Skeletal muscle cell (primary cell): Measurements from ENCODE around the gene WWOX.

Experiments used
- DNase-seq: peaks from one replicate; pipeline ENCODE4 v3.0.0-alpha.2; 2010; ENCODE audit warnings: low read depth
- H3K4me3 ChIP-seq: 2 replicates; pipeline ENCODE4 v1.5.1; 2011; ENCODE audit warnings: low read depth, mild to moderate bottlenecking, control low read depth, low read length, moderate library complexity

Gene WWOX

GRCh38 chr16:78633551-78633950, 534.1 kb downstream of the WWOX start:
- no peak overlapping the region for H3K4me3 ChIP-seq
- DNase-seq, result no peak

DNA sequence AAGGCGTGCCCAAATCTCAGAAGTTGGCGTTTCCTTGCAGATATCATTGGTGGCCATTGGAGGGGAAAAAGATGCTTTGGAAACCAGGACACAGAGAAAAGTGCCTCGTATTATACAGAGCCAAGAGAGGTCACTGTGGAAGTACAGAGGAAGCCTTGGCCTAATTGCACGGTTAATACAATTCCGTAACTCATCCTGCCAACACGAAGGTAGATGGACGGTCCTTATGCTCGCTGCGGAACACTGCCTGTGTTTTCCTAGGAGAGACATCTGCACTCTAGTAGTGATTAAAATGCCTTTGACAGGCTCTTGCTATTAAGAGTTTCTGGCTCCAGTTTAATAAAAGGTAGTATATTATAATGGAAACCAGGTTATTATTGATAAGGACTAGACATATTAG, 536.4 kb downstream of the WWOX start:
- DNase-seq, result no peak
- H3K4me3 ChIP-seq, result no peak overlapping the region

GRCh38 chr16:78638371-78638770, 538.9 kb downstream of the WWOX start:
- DNase-seq, result no peak
- H3K4me3 ChIP-seq, result no peak overlapping the region

DNA sequence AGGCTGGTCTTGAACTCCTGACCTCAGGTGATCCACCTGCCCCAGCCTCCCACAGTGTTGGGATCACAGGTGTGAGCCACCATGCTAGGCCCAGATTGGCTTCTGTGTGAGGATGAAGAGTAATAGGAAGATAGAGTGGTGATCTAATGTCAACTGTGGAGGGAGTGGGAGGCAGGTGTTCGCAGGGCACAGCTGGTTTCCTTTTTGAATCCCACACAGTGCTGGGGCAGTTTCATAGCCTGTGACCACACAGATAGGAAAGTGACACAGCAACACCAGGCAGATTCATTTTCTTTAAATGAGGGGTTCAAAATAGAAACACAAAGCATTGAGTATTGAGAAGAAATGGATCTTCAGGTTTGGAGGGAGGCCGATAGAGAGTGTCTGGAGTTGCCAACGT, 540.3 kb downstream of the WWOX start:
- no peak for DNase-seq
- no peak overlapping the region for H3K4me3 ChIP-seq

- H3K4me3 ChIP-seq, result no peak overlapping the region
- DNase-seq, result no peak
Observed at GRCh38 chr16:78640886-78641285, 541.4 kb downstream of the WWOX start.

- no peak for DNase-seq
- no peak overlapping the region for H3K4me3 ChIP-seq
Observed at GRCh38 chr16:78641433-78641832, 542.0 kb downstream of the WWOX start.

- H3K4me3 ChIP-seq, result no peak overlapping the region
- DNase-seq, result no peak
Observed at GRCh38 chr16:78642621-78643285, 543.3 kb downstream of the WWOX start.

- no peak overlapping the region for H3K4me3 ChIP-seq
- DNase-seq, result no peak
Observed at GRCh38 chr16:78645657-78646056, 546.2 kb downstream of the WWOX start.

- DNase-seq, result no peak
- no peak overlapping the region for H3K4me3 ChIP-seq
Observed at GRCh38 chr16:78647019-78647418, 547.6 kb downstream of the WWOX start.

GRCh38 chr16:78647491-78647890, 548.0 kb downstream of the WWOX start:
- no peak for DNase-seq
- H3K4me3 ChIP-seq, result no peak overlapping the region

DNA sequence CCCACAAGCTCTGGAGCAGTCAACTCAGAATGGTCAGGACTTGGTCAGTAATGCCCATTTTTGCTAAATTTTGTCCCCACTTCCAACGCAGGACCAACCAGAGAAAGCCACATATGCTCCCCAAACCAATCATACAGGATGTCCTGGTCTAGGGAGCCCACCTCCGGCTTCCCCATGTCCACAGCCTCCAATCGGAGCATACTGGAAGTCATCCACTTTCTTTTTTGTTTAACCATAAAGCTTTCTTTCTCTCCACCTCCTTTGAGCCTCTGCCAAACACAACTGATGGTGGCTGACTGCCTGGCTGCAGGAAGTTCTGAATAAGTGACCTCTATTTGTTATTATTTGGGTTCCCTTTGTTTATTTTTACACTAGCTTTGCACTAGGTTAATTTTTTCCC, 549.1 kb downstream of the WWOX start:
- no peak for DNase-seq
- no peak overlapping the region for H3K4me3 ChIP-seq

- no peak overlapping the region for H3K4me3 ChIP-seq
- no peak for DNase-seq
Observed at GRCh38 chr16:78650339-78651074, 551.1 kb downstream of the WWOX start.

DNA sequence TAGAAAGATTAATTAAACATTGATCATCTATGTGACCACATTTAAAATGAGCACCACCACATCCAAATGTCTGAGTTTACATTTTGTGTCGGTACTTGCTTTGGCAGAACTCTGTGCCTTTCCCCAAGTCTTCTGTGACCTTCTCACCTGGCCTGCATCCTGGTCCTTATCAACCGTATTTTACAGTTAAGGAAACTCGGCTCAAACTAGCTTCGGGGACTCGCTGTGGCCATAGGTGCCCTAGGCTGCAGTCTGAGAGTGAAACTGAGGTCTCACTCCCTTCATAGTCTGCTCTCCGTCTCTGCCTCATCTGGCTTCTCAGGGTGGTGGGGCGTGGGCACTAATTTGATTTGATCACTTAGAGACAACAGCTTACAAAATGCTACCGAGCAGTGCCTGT, 555.5 kb downstream of the WWOX start:
- no peak overlapping the region for H3K4me3 ChIP-seq
- DNase-seq, result no peak

DNA sequence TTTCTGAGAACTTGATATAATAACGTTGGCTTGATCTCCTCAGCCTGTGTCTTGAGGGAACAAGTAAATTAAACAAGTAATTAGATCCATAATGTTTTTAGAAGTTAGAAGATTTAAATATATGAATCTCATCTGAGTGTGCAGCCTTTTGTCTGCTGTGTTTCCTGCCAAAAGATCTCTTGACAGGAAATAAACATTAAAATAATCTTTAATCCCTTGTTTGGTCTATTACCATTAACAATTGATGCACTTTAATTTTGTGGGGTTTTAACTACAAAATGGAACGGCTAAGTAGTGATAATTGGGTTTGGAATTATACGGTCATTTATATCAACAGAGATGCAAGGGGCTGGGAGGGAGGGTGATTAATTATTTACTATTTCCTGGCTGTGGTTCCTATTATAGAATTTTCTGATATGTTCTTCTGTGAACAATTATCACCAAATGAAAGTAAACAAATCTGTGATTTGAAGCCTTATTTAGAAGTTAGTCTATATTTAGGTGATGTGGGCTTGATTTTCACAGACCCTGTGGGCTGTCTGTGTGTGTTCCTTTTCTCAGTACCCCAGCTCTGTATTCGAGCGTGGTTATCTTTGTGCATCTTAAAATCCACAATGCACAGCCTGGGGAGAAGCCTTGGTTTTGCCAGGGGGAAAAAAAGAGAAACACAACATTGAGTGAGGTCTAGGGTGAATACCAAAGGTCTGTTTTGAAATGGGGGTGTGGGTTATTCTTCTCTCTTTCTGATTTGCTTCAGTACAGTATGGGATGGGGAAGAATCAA, 556.1 kb downstream of the WWOX start:
- DNase-seq, result no peak
- H3K4me3 ChIP-seq, result no peak overlapping the region

DNA sequence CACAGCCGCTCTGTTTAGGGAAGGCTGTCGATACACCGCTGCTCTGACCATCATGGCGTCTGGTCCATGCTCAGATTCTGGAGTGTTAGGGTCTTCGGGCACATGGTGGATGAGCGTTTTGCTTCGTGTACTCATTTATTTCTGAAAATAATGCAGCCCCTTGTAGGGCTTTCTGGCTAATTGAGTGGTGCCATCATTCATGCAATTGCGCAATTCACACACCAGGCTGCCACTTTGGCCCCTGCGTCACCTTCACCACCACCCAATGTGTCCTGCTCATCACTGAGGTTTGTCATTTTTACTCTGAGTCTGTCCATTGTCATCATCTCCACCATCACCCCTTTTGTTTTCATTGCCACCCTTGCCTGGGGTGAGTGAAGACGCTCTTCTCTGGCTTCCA, 557.4 kb downstream of the WWOX start:
- DNase-seq, result no peak
- no peak overlapping the region for H3K4me3 ChIP-seq

DNA sequence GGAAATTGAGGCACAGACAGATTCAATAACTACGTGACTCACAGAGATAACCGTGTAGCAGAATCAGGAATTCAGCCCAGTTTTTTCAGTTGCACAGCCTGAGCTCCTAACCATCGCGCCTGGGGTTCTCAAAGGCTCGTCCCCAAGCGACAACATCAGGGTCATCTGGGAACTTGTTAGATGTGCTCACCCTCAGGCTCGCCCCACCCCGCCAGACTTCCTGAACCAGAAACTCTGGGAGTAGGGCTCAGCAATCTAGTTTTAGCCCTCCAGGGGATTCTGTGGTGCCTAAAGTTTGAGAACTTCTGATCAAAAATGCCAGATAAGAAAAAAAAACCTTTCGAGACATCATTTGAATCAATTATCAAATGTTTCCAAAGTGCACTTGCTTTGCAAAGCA, 559.8 kb downstream of the WWOX start:
- H3K4me3 ChIP-seq, result no peak overlapping the region
- no peak for DNase-seq

DNA sequence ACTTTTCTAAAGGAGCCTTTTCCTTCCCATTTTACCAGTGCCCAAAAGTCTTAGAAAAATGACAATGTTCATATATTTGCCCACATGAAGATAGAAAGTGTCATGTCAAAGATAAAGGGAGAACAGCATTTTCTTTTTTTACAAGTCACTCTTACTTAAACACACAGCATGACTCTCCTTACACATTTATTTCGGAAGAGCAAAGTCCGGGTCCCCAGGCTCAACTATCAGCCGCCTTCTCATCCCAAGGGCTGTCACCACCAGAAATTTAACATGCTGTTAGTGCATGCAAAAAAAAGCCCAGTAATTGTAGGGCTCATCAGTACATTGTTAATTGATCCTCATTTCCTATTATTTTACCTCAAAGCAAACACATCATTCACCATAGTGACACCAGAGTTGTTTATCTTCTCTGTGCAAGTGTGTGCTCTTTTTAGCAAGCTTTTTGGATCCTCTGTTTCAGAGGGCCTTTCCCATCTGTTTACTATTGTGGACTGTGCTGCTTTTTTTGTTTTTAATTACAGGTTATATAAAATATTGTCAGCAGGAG, 560.3 kb downstream of the WWOX start:
- DNase-seq, result no peak
- H3K4me3 ChIP-seq, result no peak overlapping the region

DNA sequence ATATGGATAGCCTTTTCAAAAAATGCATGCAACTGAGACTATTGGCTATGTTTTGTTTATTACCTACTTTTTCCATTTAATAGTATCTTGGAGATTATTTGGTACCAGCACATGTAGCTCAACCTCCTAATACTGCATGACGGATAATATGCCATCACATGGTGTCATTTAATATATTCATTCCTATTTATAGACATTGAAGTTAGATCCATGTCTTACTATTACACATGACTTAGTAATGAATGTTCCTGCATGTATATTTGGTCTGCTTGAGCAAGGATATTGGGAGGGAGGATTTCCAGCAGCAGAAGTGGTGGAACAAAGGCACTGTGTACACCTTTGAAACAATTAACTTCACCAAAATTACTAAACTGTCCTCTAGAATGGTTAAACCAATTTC, 561.3 kb downstream of the WWOX start:
- no peak for DNase-seq
- no peak overlapping the region for H3K4me3 ChIP-seq

DNA sequence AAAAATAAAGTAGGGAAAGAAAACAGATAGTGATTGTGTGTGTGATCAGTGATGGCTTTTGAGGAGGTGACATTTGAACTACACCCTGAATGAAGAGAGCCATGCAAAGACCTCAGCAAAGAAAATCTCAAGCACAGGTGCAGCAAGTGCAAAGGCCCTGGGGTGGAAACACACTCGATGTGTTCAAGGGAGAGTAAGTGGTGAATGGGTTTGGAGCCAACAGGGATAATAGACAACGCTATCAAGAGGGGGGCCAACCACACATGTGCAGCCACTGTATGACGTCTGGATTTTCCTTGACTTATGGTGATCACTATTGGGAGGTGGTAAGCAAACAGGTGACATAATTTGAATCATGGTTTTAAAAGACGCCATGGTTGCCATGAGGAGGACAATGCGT, 564.2 kb downstream of the WWOX start:
- H3K4me3 ChIP-seq, result no peak overlapping the region
- DNase-seq, result no peak
